Measurements from ENCODE around the gene KDF1. TPM values are rescaled to one million over a fixed set of nuclear protein-coding genes. Genes with fewer than 3 reads are reported as not detected.

The KDF1 gene
- total RNA-seq, 2 donors from 2014 or later: 14.0 to 42.8 TPM

DNA sequence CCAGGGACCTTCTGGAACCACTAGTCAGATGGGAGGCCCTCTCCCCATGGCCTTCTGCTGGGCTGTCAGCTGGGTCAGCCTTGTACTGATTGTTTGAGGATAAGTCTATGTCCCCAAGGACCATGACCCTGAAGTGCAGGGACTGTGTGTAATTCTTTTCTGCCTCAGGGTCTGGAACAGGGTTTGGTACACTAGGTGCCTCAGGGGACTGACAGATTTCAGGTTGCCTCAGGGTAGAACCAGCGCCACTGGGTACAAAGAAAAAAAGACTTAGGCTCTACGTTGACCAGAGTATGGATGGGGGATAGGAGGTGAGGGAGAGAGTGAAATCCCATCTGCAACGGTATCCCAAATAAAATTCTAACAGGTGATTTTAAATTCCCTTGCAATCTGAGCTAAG lies 3.0 kb downstream of the KDF1 start:
- 89% methylated on average over 3 of the region's 3 CpGs for WGBS

DNA sequence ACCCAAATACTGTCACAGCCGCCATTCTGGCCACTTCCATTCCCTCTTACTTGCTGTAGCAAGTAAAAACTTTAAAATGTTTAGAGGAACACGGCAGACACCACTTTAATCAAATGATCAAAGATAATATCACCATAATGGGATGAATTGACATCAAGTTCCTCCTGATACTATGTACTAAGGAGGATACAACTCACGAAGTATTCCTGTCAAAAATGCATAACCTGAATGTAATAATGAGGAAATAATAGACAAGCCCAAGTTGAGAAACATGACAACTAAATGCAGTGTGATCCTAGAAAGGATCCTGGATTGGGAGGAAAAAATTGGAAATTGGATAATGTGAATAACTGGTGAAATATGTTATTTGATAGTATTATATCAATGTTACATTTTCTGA lies 3.9 kb downstream of the KDF1 start:
- DNase-seq (ENCODE audit: low spot score): no peak
- Histone ChIP-seq H3K27ac (no peak overlapping the region), H3K4me1 (replicated peaks) (peaks cover 4% of the 10 kb centered on the region), H3K4me3 (no peak overlapping the region), H3K9me3 (no peaks in the 10 kb centered on the region), H3K36me3 (no peaks in the 10 kb centered on the region), H3K27me3 (replicated peaks; ENCODE audit: insufficient read depth) (no peaks in the 10 kb centered on the region)
- no peak for TF ChIP-seq POLR2AphosphoS5 (IDR thresholded peaks at IDR 0.05)
- TF ChIP-seq CTCF (IDR thresholded peaks at IDR 0.05): no peak
- TF ChIP-seq POLR2A (IDR thresholded peaks at IDR 0.05): no peak
- intact Hi-C loops (cut with DNase I): no loop called here
- WGBS: 78% methylated on average over 3 of the region's 3 CpGs

More for the DNA sequence above, 3.0 kb downstream of the KDF1 start:
- H3K4me3 ChIP-seq: no peak overlapping the region
- no peaks in the 10 kb centered on the region for H3K9me3 ChIP-seq
- TF ChIP-seq POLR2A (IDR thresholded peaks at IDR 0.05) (no peak), POLR2AphosphoS5 (IDR thresholded peaks at IDR 0.05) (no peak), CTCF (IDR thresholded peaks at IDR 0.05) (no peak)
- no peak for DNase-seq (ENCODE audit: low spot score)
- no peak overlapping the region for H3K27ac ChIP-seq
- H3K27me3 ChIP-seq (replicated peaks; ENCODE audit: insufficient read depth): no peaks in the 10 kb centered on the region
- H3K36me3 ChIP-seq: no peaks in the 10 kb centered on the region
- H3K4me1 ChIP-seq (replicated peaks): peaks cover 4% of the 10 kb centered on the region
- intact Hi-C loops (cut with DNase I): no loop called here

GRCh38 chr1:26953374-26953773 lies 6.9 kb downstream of the KDF1 start:
- no peaks in the 10 kb centered on the region for H3K36me3 ChIP-seq
- WGBS: 93% methylated on average over 5 of the region's 5 CpGs
- no peak for TF ChIP-seq POLR2AphosphoS5 (IDR thresholded peaks at IDR 0.05)
- no peak for TF ChIP-seq POLR2A (IDR thresholded peaks at IDR 0.05)
- no peak for TF ChIP-seq CTCF (IDR thresholded peaks at IDR 0.05)
- H3K27me3 ChIP-seq (replicated peaks; ENCODE audit: insufficient read depth): no peaks in the 10 kb centered on the region
- no peaks in the 10 kb centered on the region for H3K9me3 ChIP-seq
- no peaks in the 10 kb centered on the region for H3K4me1 ChIP-seq (replicated peaks)
- H3K4me3 ChIP-seq: no peak overlapping the region
- no peak overlapping the region for H3K27ac ChIP-seq
- no peak for DNase-seq (ENCODE audit: low spot score)
- intact Hi-C loops (cut with DNase I): no loop called here

GRCh38 chr1:26951821-26952497 lies 8.3 kb downstream of the KDF1 start:
- 93% methylated on average over 19 of the region's 24 CpGs for whole genome bisulfite sequencing
- no peaks in the 10 kb centered on the region for H3K9me3 ChIP-seq
- H3K27ac ChIP-seq: no peak overlapping the region
- TF ChIP-seq POLR2A (IDR thresholded peaks at IDR 0.05): no peak
- TF ChIP-seq POLR2AphosphoS5 (IDR thresholded peaks at IDR 0.05): no peak
- TF ChIP-seq CTCF (IDR thresholded peaks at IDR 0.05): no peak
- no peaks in the 10 kb centered on the region for H3K36me3 ChIP-seq
- no peaks in the 10 kb centered on the region for H3K4me1 ChIP-seq (replicated peaks)
- no peak overlapping the region for H3K4me3 ChIP-seq
- no peaks in the 10 kb centered on the region for H3K27me3 ChIP-seq (replicated peaks; ENCODE audit: insufficient read depth)
- no peak for DNase-seq (ENCODE audit: low spot score)
- intact Hi-C loops (cut with DNase I): no loop called here

DNA sequence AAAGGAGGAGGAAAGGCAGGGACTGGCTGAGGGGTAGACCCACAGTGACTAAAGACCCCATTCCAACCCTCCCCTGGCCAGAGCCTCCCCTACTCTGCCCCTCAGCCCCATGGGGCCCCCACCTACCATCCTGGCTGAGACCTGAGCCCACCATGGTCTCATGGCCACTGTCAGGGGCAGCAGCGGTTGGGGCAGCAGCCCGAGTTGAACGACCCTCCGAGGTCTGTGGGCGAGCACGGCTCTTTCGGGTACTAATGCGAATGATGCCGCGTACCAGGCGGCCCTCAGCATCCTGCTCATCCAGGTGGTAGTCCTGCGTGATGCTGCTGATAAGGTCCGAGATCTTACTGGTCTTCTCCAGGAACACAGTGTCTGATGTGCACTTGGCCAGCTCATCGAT lies 9.1 kb downstream of the KDF1 start:
- Histone ChIP-seq H3K4me1 (replicated peaks) (no peaks in the 10 kb centered on the region), H3K27me3 (replicated peaks; ENCODE audit: insufficient read depth) (no peaks in the 10 kb centered on the region), H3K27ac (no peak overlapping the region), H3K36me3 (peaks cover 0 to 2% of the 10 kb centered on the region in 2 donors), H3K4me3 (no peak overlapping the region), H3K9me3 (no peaks in the 10 kb centered on the region)
- no peak for DNase-seq (ENCODE audit: low spot score)
- intact Hi-C loops (cut with DNase I): no loop called here
- no peak for TF ChIP-seq CTCF (IDR thresholded peaks at IDR 0.05)
- no peak for TF ChIP-seq POLR2AphosphoS5 (IDR thresholded peaks at IDR 0.05)
- no peak for TF ChIP-seq POLR2A (IDR thresholded peaks at IDR 0.05)
- WGBS: 97% methylated on average over 14 of the region's 14 CpGs
